Upper lobe of right lung (tissue), 1 donor: ENCODE measurements around the gene GIMAP4. TPM values are rescaled to one million over a fixed set of nuclear protein-coding genes. Genes with fewer than 3 reads are reported as not detected.

Experiments
- ATAC-seq: fragments of 200-7000 bp; cut with Tn5 transposase; one replicate; pipeline ENCODE4 v1.9.1; 2020; ENCODE audit warnings: mild to moderate bottlenecking, moderate library complexity
- DNase-seq: peaks from one replicate; pipeline ENCODE4 v3.0.0-alpha.2; 2020
- H3K27ac ChIP-seq: fragments of 200-600 bp; one replicate; pipeline ENCODE4 v1.8.0; 2022
- H3K27me3 ChIP-seq: fragments of 200-600 bp; one replicate; pipeline ENCODE4 v1.8.0; 2022; ENCODE audit warnings: mild to moderate bottlenecking
- H3K36me3 ChIP-seq: fragments of 200-600 bp; one replicate; pipeline ENCODE4 v1.8.0; 2022
- H3K4me1 ChIP-seq: fragments of 200-600 bp; one replicate; pipeline ENCODE4 v1.8.0; 2022
- H3K4me3 ChIP-seq: fragments of 200-600 bp; one replicate; pipeline ENCODE4 v1.8.0; 2022; ENCODE audit warnings: mild to moderate bottlenecking
- H3K9me3 ChIP-seq: fragments of 200-600 bp; one replicate; pipeline ENCODE4 v1.8.0; 2022
- intact Hi-C: fragments of 100-400 bp; cut with DNase I; formaldehyde crosslinking; loops from one replicate; pipeline ENCODE4 v1.11.0; 2022
- total RNA-seq: library from RNA; stranded (reverse); fragmentation: NEBNext Ultra II Directional; extraction: Animal tissue kit (Norgen Biotek cat#: 25700); gene quantifications from one replicate; pipeline ENCODE4 v1.2.1, GENCODE V29; 2021
- TF ChIP-seq, protein P1 (sequence below): fragments of 200-600 bp; IDR thresholded peaks from one replicate; pipeline ENCODE4 v1.8.0; 2022; ENCODE audit warnings: antibody characterized with exemption
- donor health status: DM: no; HTN: yes; CAD: no; lungs with severe emphysema.

GIMAP4 gene
- total RNA-seq, 1 donor from 2014 or later, result 83.3 TPM

DNA sequence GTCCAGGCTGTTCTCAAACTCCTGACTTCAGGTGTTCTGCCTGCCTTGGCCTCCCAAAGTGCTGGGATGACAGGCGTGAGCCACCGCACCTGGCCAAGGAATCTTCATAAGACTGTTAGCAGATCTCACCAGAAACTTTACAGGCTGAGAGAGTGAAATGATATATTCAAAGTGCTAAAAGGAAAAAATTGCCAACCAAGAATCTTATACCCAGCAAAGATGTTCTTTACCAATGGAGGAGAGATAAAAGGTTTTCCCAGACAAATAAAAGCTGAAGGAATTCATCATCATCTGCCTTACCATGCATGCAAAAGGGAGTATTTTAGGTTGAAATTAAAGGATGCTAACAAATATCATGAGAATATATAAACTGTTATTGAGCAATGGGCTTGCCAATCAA, 28.9 kb upstream of the GIMAP4 start:
- TF ChIP-seq, protein P1, sequence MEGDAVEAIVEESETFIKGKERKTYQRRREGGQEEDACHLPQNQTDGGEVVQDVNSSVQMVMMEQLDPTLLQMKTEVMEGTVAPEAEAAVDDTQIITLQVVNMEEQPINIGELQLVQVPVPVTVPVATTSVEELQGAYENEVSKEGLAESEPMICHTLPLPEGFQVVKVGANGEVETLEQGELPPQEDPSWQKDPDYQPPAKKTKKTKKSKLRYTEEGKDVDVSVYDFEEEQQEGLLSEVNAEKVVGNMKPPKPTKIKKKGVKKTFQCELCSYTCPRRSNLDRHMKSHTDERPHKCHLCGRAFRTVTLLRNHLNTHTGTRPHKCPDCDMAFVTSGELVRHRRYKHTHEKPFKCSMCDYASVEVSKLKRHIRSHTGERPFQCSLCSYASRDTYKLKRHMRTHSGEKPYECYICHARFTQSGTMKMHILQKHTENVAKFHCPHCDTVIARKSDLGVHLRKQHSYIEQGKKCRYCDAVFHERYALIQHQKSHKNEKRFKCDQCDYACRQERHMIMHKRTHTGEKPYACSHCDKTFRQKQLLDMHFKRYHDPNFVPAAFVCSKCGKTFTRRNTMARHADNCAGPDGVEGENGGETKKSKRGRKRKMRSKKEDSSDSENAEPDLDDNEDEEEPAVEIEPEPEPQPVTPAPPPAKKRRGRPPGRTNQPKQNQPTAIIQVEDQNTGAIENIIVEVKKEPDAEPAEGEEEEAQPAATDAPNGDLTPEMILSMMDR, result no peak
- peaks cover 21% of the 10 kb centered on the region for H3K9me3 ChIP-seq

DNA sequence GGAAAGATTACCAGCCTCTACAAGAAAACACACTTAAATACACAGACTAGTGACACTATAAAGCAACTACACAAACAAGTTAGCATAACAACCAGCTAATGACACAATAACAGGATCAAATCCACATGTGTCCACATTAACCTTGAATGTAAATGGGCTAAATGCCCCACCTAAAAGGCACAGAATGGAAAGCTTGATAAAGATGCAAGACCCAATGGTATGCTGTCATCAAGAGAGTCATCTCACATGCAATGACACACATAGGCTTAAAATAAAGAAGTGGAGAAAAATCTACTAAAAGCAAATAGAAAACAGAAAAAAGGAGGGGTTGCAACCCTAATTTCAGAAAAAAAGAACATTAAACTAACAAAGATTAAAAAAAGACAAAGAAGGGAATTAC, 14.0 kb upstream of the GIMAP4 start:
- no peak overlapping the region for H3K4me3 ChIP-seq
- TF ChIP-seq, protein P1, result no peak
- no peaks in the 10 kb centered on the region for H3K36me3 ChIP-seq
- no peaks in the 10 kb centered on the region for H3K27me3 ChIP-seq
- H3K9me3 ChIP-seq, result peaks cover 7% of the 10 kb centered on the region
- ATAC-seq (no peak), DNase-seq (no peak)
- no peaks in the 10 kb centered on the region for H3K4me1 ChIP-seq
- intact Hi-C loops, result no loop called here
- no peak overlapping the region for H3K27ac ChIP-seq

More for the DNA sequence above, 28.9 kb upstream of the GIMAP4 start:
- Histone ChIP-seq H3K4me3 (no peak overlapping the region), H3K36me3 (no peaks in the 10 kb centered on the region), H3K27ac (no peak overlapping the region), H3K4me1 (no peaks in the 10 kb centered on the region), H3K27me3 (no peaks in the 10 kb centered on the region)
- intact Hi-C loops, result no loop called here
- ATAC-seq (no peak), DNase-seq (no peak)

DNA sequence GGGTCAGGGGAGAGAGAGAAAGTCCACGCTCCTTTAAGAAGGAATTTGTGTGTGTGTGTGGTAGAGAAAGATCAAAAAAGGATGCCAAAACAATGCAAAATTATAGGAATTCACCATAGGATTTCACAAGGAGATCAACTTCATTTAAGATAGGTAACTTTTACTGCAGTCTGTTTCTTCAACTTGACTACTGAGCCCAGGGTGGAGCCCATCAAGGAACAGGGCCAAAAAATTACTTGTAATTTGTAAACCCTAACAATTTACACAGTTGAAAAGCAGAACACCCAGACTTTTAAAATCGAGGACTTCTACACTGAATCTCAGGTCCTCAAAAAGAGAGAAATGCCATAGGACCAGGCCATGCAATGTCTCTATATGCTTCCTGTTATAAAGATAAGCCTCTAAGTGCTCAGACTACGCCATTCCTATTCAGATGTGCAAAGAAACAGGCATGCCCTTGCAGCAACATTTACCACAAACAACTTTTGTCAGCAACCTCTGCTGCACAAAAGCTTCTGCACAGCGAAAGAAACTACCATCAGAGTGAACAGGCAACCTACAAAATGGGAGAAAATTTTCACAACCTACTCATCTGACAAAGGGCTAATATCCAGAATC, 10.6 kb upstream of the GIMAP4 start:
- ATAC-seq (peak; percentile 86), DNase-seq (no peak)
- H3K27me3 ChIP-seq, result no peaks in the 10 kb centered on the region
- no peaks in the 10 kb centered on the region for H3K36me3 ChIP-seq
- peak overlapping the region; percentile 20 for H3K27ac ChIP-seq
- H3K9me3 ChIP-seq, result no peaks in the 10 kb centered on the region
- H3K4me3 ChIP-seq, result no peak overlapping the region
- intact Hi-C loops, result no loop called here
- TF ChIP-seq, protein P1, result no peak
- no peaks in the 10 kb centered on the region for H3K4me1 ChIP-seq

DNA sequence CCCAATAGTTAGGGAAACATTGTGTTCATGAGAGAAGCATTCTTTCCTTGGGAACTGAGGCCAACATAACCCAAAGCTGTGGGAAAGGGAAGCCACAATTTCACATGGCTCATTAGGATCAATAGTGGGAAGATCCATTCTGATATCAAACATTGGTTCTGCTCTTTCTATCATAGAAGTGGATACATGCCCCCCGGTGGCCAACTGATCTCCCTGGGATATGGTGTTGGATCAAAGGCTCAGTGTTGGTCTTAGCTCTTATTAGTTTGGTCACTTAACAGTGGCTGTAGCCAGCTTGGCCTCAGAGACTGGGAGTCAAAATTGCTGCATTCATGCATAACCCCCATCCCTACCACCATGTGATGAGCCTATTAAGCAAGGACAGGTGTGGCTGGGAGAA, 6.7 kb upstream of the GIMAP4 start:
- H3K4me1 ChIP-seq, result no peaks in the 10 kb centered on the region
- TF ChIP-seq, protein P1, result no peak
- no peak overlapping the region for H3K27ac ChIP-seq
- intact Hi-C loops, result no loop called here
- H3K27me3 ChIP-seq, result no peaks in the 10 kb centered on the region
- H3K9me3 ChIP-seq, result no peaks in the 10 kb centered on the region
- no peak overlapping the region for H3K4me3 ChIP-seq
- ATAC-seq, result no peak
- no peaks in the 10 kb centered on the region for H3K36me3 ChIP-seq
- DNase-seq, result no peak

DNA sequence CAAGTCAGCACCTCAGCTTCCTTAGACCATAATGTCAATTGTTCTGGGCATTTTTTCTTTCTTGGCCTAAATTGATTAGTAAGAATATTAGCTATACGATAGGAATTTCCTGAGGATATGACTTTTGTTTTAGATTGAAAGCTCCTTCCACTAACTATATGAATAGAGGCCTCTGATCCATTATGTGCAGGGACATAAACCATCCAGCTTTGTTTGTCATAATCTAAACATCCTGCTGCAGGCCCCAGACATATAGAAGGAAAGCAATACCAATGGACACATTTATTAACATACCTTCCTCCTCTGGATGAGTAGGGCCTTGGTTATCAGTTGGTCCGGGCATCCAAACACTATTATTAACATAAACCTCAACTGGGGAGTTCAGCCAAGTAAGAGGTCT, 4.3 kb upstream of the GIMAP4 start:
- TF ChIP-seq, protein P1, result no peak
- Histone ChIP-seq H3K9me3 (no peaks in the 10 kb centered on the region), H3K27ac (no peak overlapping the region), H3K4me1 (peaks cover 3% of the 10 kb centered on the region), H3K27me3 (no peaks in the 10 kb centered on the region), H3K36me3 (no peaks in the 10 kb centered on the region), H3K4me3 (no peak overlapping the region)
- ATAC-seq, result no peak
- no peak for DNase-seq
- intact Hi-C loops, result no loop called here

DNA sequence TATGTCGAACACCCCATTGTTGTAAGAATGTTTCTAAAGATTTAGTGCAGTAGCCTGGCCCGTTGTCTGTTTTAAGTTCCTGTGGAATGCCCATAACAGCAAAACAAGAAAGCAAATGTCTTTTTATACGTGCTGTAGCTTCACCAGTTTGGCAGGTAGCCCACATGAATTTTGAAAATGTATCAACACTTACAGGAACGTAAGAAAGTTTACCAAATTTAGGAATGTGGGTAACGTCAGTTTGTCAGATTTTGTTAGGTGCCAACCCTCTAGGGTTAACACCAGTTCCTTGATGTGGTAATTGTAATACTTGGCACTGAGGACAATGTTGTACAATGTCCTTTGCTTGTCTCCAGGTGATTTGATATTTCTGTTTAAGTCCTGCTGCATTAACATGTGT, 3.2 kb upstream of the GIMAP4 start:
- no peaks in the 10 kb centered on the region for H3K9me3 ChIP-seq
- H3K4me3 ChIP-seq, result no peak overlapping the region
- no peaks in the 10 kb centered on the region for H3K36me3 ChIP-seq
- DNase-seq (no peak), ATAC-seq (no peak)
- TF ChIP-seq, protein P1, result no peak
- no peak overlapping the region for H3K27ac ChIP-seq
- no peaks in the 10 kb centered on the region for H3K27me3 ChIP-seq
- intact Hi-C loops, result no loop called here
- H3K4me1 ChIP-seq, result peaks cover 3% of the 10 kb centered on the region
